ENCODE results near the gene MED25.

DNA sequence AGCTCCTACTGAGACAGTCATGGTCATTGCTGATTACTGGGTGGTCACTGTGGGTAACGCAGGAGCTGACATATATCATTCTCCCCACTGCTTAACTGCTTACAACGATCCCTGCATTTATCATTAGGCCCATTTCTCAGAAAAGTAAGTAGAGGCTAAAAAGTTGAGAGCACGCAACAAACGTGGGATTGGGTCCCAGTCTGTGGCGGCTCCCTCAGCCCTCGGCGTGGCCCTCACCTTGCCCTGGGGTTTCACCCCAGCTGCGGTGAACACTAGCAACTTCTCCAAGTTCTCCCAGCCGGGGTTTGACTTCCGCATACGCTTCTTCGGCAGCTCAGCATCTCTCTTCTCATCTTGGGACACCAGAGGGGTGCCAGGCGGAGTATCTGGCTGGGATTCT lies 46.8 kb downstream of the MED25 start:
- TF ChIP-seq POLR2A (IDR thresholded peaks at IDR 0.05; ENCODE audit: low read depth, low read length) (no peak), PAX5 (IDR thresholded peaks at IDR 0.05; ENCODE audit: insufficient read depth, low read length, severe bottlenecking) (no peak), TAF1 (IDR thresholded peaks at IDR 0.05; ENCODE audit: low read depth, low read length) (no peak), POLR2AphosphoS5 (IDR thresholded peaks at IDR 0.05; ENCODE audit: low read depth, low read length) (no peak), SPI1 (IDR thresholded peaks at IDR 0.05; ENCODE audit: low read depth, low read length) (no peak)
